Retinal pigment epithelial cell (primary cell): ENCODE data around the gene SEMA5A.

Source experiments
- DNase-seq: peaks from one replicate; pipeline ENCODE4 v3.0.0-alpha.2; 2010; ENCODE audit warnings: low read depth
- H3K4me3 ChIP-seq: 2 replicates; pipeline ENCODE4 v1.5.1; 2011; ENCODE audit warnings: mild to moderate bottlenecking, low read length, control low read depth, moderate library complexity
- TF ChIP-seq, protein P1 (sequence below): conservative IDR thresholded peaks from 2 replicates; pipeline ENCODE4 v1.5.1; 2011; ENCODE audit warnings: low read depth, low read length, control low read depth, inconsistent platforms

SEMA5A gene

DNA sequence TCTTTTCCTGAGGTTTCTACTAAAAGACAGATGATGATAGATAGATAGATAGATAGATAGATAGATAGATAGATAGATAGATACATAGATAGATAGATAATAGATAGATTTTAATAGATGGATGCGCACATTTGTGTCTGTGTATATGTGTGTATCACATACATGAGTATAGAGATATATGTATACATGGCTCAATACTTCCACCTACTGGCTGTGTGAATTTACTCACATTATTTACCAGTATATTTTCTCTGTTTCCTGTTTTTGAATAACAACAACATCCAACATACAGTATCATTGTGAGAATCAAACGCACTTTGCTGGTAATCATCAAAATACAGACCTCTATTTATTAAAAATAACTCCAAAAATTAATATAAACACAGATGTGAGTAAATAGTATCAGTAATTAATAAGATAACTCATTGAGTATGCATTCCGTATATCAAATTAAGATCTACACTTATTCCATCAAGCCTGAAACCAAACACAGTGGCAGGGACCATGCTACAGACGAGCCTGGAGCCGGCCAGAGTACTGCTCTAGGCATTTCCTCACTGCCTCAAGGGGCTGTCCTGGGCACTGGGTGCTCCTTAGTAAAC is 338.0 kb downstream of the SEMA5A start:
- TF ChIP-seq, protein P1, sequence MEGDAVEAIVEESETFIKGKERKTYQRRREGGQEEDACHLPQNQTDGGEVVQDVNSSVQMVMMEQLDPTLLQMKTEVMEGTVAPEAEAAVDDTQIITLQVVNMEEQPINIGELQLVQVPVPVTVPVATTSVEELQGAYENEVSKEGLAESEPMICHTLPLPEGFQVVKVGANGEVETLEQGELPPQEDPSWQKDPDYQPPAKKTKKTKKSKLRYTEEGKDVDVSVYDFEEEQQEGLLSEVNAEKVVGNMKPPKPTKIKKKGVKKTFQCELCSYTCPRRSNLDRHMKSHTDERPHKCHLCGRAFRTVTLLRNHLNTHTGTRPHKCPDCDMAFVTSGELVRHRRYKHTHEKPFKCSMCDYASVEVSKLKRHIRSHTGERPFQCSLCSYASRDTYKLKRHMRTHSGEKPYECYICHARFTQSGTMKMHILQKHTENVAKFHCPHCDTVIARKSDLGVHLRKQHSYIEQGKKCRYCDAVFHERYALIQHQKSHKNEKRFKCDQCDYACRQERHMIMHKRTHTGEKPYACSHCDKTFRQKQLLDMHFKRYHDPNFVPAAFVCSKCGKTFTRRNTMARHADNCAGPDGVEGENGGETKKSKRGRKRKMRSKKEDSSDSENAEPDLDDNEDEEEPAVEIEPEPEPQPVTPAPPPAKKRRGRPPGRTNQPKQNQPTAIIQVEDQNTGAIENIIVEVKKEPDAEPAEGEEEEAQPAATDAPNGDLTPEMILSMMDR: peak; percentile 39
- no peak overlapping the region for H3K4me3 ChIP-seq
- no peak for DNase-seq

DNA sequence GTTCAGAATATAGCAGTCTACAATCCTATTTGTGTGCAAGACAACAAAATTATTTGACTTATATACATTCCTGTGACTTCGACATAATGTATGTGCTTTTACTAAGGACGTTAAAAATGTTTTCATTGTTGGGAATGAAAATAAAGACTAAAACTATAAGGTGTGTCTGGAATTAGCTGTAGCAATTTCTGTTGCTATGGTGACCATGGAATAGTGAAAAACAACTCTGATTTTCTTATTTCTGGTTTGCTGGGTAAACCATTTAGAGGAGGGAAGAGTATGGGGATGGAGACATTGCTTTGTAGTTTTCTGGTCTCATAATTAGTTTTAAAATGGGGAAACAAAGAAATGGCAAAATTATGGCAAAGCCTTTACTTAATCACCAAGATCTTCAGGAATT is 343.2 kb downstream of the SEMA5A start:
- H3K4me3 ChIP-seq: no peak overlapping the region
- DNase-seq: no peak
- TF ChIP-seq, protein P1: no peak

DNA sequence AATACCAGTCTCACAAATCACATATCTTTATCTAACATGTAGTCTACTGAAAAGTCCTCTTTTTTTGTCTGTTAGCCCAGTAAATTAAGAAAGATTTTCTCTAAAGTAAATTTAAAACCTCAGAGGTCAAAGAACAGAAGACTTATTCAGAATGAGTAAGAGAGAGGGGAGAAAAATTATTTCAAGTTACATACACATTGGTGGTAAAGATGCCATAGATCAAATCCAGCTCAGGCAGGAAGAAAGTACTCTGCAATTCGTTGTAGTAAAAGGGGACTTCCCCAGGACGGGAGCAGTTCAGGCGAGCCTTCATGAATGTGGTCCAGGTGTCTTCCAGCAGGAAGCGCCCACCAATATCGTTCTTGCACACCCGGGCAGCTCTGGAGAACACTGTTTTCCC is 344.1 kb downstream of the SEMA5A start:
- TF ChIP-seq, protein P1: no peak
- no peak overlapping the region for H3K4me3 ChIP-seq
- DNase-seq: no peak

DNA sequence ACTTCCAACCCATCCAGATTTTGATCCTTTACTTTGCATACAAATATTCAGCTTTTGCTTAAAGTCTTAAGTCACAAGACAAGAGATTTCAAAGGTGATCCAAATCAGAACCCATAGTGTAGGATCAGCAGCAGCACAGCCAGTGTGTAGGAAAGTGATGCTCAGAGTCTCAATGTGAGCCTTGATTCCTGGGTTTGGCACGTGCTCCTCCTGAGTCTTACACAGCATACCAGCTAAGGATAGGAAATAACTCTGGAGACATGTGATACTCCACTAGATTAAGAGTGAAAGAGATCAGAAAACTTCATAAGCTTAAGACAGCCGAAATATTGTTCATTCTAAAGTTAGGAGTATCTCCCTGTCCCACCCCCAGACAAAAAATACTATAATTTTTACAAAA is 344.9 kb downstream of the SEMA5A start:
- no peak overlapping the region for H3K4me3 ChIP-seq
- TF ChIP-seq, protein P1: no peak
- DNase-seq: peak; percentile 37

DNA sequence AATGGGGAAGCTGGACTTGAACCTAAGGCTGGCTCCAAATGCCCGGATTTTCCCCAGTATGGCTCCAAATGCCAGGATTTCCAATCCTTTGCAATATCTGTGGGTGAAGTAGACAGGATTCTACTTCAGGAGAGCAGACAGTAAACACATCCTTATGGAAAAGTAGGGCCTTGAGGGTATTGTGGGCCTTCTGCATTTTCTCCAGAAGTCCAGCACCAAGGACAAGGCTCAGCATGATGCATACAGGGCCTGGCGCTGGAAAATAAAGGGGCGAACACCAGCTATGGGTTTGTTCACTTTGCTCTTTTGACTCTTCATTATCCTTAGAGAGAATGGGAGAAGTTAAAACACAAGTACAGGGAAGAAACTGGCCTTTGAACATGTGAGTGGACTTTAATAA is 347.5 kb downstream of the SEMA5A start:
- no peak overlapping the region for H3K4me3 ChIP-seq
- TF ChIP-seq, protein P1: no peak
- DNase-seq: no peak

DNA sequence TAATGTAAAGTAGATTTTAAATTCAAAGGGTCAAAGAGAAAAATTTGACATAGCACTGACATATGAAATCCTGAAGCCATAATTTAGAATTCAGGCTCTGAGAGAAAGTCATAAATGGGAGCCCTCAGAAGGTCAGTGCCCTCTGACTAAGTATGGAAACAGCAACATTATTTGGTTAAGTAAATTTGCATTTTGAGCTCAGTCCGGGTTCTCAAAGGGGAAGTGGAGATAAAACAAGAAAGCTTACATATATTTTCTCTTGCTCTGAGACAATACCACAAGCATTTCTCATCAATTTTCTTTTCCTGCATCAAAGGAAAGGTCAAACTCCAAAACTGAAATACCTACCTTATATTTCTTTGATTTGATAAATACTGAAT is 348.0 kb downstream of the SEMA5A start:
- H3K4me3 ChIP-seq: no peak overlapping the region
- DNase-seq: no peak
- TF ChIP-seq, protein P1: no peak

DNA sequence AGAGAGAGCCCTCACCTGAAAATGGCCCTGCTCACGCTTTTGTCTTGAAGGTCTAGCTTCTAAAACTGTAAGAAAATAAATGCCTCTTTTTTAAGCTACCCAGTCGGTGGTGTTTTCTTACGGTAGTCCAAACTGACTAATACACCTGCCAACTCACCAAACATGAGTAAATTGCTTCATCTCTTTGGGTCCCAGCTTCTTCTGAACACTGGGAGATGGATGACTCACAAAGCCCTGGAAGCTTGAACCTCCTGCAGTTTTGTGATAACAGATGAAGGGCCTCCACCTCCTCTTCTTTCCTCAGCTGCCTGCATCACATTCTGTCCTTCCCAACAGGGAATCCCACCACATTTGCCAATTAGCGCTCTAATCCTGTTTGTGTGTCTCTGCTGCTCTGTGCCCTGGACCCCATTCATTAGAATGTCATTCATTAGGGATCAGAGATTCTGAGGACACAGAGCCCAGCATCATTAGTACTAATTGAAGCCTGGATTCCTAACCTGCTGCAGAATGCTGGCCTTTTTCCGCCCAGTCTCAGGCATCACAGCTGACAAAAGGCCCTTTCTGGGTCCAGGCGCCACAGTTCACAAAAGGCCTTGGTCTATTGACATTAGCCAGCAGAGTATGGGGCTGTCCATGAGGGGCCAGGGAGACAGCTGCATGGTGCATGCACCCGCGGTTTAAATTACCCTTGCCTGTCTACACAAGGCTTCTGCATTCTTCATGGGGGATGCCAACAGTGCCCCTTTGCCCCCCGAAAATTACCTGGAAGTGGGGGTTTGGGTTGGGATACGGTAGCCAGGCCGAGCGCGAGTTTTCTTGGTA is 349.3 kb downstream of the SEMA5A start:
- H3K4me3 ChIP-seq: no peak overlapping the region
- TF ChIP-seq, protein P1: no peak
- DNase-seq: peak; percentile 26
